ENCODE measurements around the gene NRTN.
"Not testable (repeated sequence)": the region's sequence is repeated elsewhere in the genome, so short reads cannot be mapped to it uniquely, and the experiment has no call there.

The NRTN gene

GRCh38 chr19:5850189-5850588 is 45.3 kb downstream of the NRTN start:
- DNase-seq (ENCODE audit: low read depth, low spot score) = no peak
- in situ Hi-C loops (cut with HindIII; ENCODE audit: low sequenced_read_pairs) = no loop called here
- H3K4me3 ChIP-seq (ENCODE audit: low read depth, low read length) = no peak overlapping the region
- TF ChIP-seq CTCF (IDR thresholded peaks at IDR 0.05; ENCODE audit: low read depth, low read length) = no peak

DNA sequence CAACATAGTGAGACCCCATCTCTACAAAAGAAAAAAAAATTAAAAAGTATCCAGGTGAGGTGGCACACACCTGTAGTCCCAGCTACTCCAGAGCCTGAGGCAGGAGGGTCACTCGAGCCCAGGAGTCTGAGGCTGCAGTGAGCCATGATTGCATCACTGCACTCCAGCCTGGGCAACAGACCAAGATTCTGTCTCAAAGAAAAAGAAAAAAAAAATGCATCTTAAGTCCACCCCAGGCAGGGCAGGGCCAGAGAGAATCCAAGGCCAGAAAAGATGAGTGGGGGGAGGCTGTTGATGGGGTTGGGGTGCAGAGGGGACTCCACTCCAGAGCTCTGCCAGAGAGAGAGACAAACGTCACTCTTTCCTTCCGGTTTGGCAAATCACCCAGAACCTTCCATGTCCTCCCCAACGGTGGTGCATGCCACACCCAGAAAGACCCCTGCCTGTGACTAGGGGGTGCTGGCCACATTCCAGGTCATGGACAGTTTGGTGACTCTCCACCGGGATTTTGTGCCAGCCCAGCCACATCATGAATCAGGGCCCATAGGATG is 46.0 kb downstream of the NRTN start:
- no peak overlapping the region for H3K4me3 ChIP-seq (ENCODE audit: low read depth, low read length)
- TF ChIP-seq CTCF (IDR thresholded peaks at IDR 0.05; ENCODE audit: low read depth, low read length) = no peak
- in situ Hi-C loops (cut with HindIII; ENCODE audit: low sequenced_read_pairs) = no loop called here
- DNase-seq (ENCODE audit: low read depth, low spot score) = peak; percentile 55

GRCh38 chr19:5851302-5851701 is 46.4 kb downstream of the NRTN start, which contains the start of gene FUT3:
FUT3 (minus strand) TSS chr19:5851449.
- H3K4me3 ChIP-seq (ENCODE audit: low read depth, low read length) = no peak within 1 kb of the TSS
- no peak for TF ChIP-seq CTCF (IDR thresholded peaks at IDR 0.05; ENCODE audit: low read depth, low read length)
- no peak for DNase-seq (ENCODE audit: low read depth, low spot score)
- in situ Hi-C loops (cut with HindIII; ENCODE audit: low sequenced_read_pairs) = no loop called here

- in situ Hi-C loops (cut with HindIII; ENCODE audit: low sequenced_read_pairs); DNase-seq (ENCODE audit: low read depth, low spot score); H3K4me3 ChIP-seq (ENCODE audit: low read depth, low read length): not testable (repeated sequence)
These were observed 49.3 kb downstream of the NRTN start for GRCh38 chr19:5854121-5854520.

GRCh38 chr19:5855151-5855550 is 50.3 kb downstream of the NRTN start:
- in situ Hi-C loops (cut with HindIII; ENCODE audit: low sequenced_read_pairs); DNase-seq (ENCODE audit: low read depth, low spot score); H3K4me3 ChIP-seq (ENCODE audit: low read depth, low read length): not testable (repeated sequence)

DNA sequence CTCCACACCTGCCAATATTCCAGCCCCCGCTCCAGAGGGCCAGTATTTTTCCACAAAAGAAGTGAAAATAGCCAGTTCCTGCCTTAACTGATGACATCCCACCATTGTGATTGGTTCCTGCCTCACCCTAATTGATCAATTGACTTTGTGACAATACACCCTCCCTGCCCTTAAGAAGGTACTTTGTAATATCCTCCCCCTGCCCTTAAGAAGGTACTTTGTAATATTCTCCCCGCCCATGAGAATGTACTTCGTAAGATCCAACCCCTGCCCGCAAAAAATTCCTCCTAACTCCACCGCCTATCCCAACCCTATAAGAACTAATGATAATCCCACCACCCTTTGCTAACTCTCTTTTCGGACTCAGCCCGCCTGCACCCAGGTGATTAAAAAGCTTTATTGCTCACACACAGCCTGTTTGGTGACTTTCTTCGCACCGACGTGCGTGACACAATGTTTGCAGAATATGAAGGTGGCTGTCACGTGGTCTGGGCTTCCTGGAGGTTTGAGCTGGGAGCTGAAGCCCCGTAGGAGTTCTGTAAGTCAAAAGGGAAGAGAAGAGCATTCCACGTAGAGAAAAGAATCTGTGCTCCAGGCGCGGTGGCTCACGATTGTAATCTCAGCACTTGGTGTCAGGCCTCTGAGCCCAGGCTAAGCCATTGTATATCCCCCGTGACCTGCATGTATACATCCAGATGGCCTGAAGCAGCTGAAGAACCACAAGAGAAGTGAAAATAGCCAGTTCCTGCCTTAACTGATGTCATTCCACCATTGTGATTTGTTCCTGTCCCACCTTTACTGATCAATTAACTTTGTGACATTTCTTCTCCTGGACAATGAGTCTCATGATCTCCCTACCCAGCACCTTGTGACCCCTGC is 52.6 kb downstream of the NRTN start:
- H3K4me3 ChIP-seq (ENCODE audit: low read depth, low read length) = no peak overlapping the region
- in situ Hi-C loops (cut with HindIII; ENCODE audit: low sequenced_read_pairs) = no loop called here
- TF ChIP-seq CTCF (IDR thresholded peaks at IDR 0.05; ENCODE audit: low read depth, low read length) = no peak
- no peak for DNase-seq (ENCODE audit: low read depth, low spot score)

GRCh38 chr19:5863030-5863665 is 58.3 kb downstream of the NRTN start:
- in situ Hi-C loops (cut with HindIII; ENCODE audit: low sequenced_read_pairs) = no loop called here

More at GRCh38 chr19:5863030-5863665, 58.3 kb downstream of the NRTN start:
- no peak overlapping the region for H3K4me3 ChIP-seq (ENCODE audit: low read depth, low read length)
- no peak for TF ChIP-seq CTCF (IDR thresholded peaks at IDR 0.05; ENCODE audit: low read depth, low read length)
- DNase-seq (ENCODE audit: low read depth, low spot score) = no peak
